ENCODE results near the gene PLXNA2. TPM values are rescaled to one million over a fixed set of nuclear protein-coding genes. Genes with fewer than 3 reads are reported as not detected.

Gene PLXNA2
- total and polyA plus RNA-seq, 11 donors = 9.2 to 28.2 (median 18.0) TPM

- no peaks in the 10 kb centered on the region for H3K9me3 ChIP-seq
- H3K4me3 ChIP-seq = no peak overlapping the region
- H3K27me3 ChIP-seq = peaks cover 0 to 16% (median 0%) of the 10 kb centered on the region in 9 donors
- H3K27ac ChIP-seq = no peak overlapping the region
- H3K36me3 ChIP-seq = no peaks in the 10 kb centered on the region
- intact Hi-C loops (cut with DNase I) = no loop called here
- WGBS, 4 donors = 69 to 83% (median 78%) methylated on average over 2 of the region's 2 CpGs
- DNase-seq (no peak), ATAC-seq (no peak)
- no peaks in the 10 kb centered on the region for H3K4me1 ChIP-seq
- TF ChIP-seq POLR2A (IDR thresholded peaks at IDR 0.05) = no peak
Measured at GRCh38 chr1:208291129-208291528, 46.9 kb upstream of the PLXNA2 start.

GRCh38 chr1:208289716-208290115 lies 45.5 kb upstream of the PLXNA2 start:
- WGBS, 4 donors = 79 to 97% (median 83%) methylated on average over 2 of the region's 2 CpGs

GRCh38 chr1:208288495-208288894 lies 44.3 kb upstream of the PLXNA2 start:
- H3K27ac ChIP-seq = no peak overlapping the region
- no peak for TF ChIP-seq POLR2A (IDR thresholded peaks at IDR 0.05)
- TF ChIP-seq CTCF (IDR thresholded peaks at IDR 0.05) = no peak
- ATAC-seq = no peak
- H3K9me3 ChIP-seq = no peaks in the 10 kb centered on the region
- peaks cover 0 to 7% (median 0%) of the 10 kb centered on the region in 9 donors for H3K27me3 ChIP-seq
- no peak for DNase-seq
- H3K36me3 ChIP-seq = no peaks in the 10 kb centered on the region
- H3K4me3 ChIP-seq = no peak overlapping the region
- 89 to 97% (median 91%) methylated on average over 4 of the region's 4 CpGs for WGBS, 4 donors
- H3K4me1 ChIP-seq = no peaks in the 10 kb centered on the region
- intact Hi-C loops (cut with DNase I) = no loop called here

More at GRCh38 chr1:208289716-208290115, 45.5 kb upstream of the PLXNA2 start:
- Histone ChIP-seq H3K9me3 (no peaks in the 10 kb centered on the region), H3K27ac (no peak overlapping the region), H3K4me1 (no peaks in the 10 kb centered on the region), H3K4me3 (no peak overlapping the region), H3K36me3 (no peaks in the 10 kb centered on the region), H3K27me3 (peaks cover 0 to 13% (median 0%) of the 10 kb centered on the region in 9 donors)
- ATAC-seq = no peak
- intact Hi-C loops (cut with DNase I) = no loop called here
- TF ChIP-seq POLR2A (IDR thresholded peaks at IDR 0.05) (no peak), CTCF (IDR thresholded peaks at IDR 0.05) (no peak)
- no peak for DNase-seq

- Histone ChIP-seq H3K27ac (no peak overlapping the region), H3K36me3 (no peaks in the 10 kb centered on the region), H3K4me1 (peaks cover 0 to 22% (median 1%) of the 10 kb centered on the region in 12 donors), H3K9me3 (no peaks in the 10 kb centered on the region), H3K4me3 (no peak overlapping the region), H3K27me3 (peaks cover 0 to 6% (median 0%) of the 10 kb centered on the region in 9 donors)
- WGBS, 4 donors = 60 to 74% (median 64%) methylated on average over 8 of the region's 8 CpGs
- DNase-seq (no peak), ATAC-seq (no peak)
- TF ChIP-seq POLR2A (IDR thresholded peaks at IDR 0.05) (no peak), CTCF (IDR thresholded peaks at IDR 0.05) (no peak)
- intact Hi-C loops (cut with DNase I) = no loop called here
Measured at GRCh38 chr1:208280681-208281450, 36.7 kb upstream of the PLXNA2 start.
